Retinal pigment epithelial cell (primary cell): Measurements from ENCODE around the gene MCTP1.
"Not testable (repeated sequence)": the region's sequence is repeated elsewhere in the genome, so short reads cannot be mapped to it uniquely, and the experiment has no call there.

Experiments used
- DNase-seq: peaks from one replicate; pipeline ENCODE4 v3.0.0-alpha.2; 2010; ENCODE audit warnings: low read depth
- H3K4me3 ChIP-seq: 2 replicates; pipeline ENCODE4 v1.5.1; 2011; ENCODE audit warnings: mild to moderate bottlenecking, low read length, control low read depth, moderate library complexity
- CTCF ChIP-seq: conservative IDR thresholded peaks from 2 replicates; pipeline ENCODE4 v1.5.1; 2011; ENCODE audit warnings: low read depth, low read length, control low read depth, inconsistent platforms

Gene MCTP1

DNA sequence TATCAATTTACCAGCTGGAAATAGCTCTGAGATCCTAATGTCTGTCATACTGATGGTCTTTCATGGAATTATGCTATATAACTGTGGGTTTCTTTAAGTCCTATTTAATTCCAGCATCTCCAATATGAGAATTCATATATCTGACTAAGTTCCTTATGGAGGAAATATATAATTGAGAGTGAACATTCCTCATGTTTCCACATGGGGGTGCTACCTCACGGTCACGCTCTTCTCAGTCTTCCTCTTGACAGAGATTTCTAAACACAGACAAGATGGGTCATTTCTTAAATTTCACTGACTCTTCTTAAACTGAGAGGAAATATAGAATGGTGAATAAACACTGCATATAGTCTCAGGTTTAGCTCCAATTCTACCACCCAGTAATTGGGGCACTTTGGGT lies 454.4 kb downstream of the MCTP1 start:
- no peak overlapping the region for H3K4me3 ChIP-seq
- no peak for DNase-seq
- peak; percentile 58 for TF ChIP-seq CTCF

DNA sequence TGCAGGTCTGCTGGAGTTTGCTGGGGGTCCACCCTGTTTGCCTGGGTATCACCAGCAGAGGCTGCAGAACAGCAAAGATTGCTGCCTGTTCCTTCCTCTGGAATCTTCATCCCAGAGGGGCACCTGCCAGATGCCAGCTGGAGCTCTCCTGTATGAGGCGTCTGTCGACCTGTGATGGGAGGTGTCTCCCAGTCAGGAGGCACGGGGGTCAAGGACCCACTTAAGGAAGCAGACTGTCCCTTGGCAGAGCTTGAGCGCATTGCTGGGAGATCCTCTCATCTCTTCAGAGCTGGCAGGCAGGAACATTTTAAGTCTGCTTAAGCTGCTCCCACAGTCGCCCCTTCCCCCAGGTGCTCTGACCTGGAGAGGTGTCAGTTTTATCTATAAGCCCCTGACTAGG lies 456.7 kb downstream of the MCTP1 start:
- DNase-seq = not testable (repeated sequence)

DNA sequence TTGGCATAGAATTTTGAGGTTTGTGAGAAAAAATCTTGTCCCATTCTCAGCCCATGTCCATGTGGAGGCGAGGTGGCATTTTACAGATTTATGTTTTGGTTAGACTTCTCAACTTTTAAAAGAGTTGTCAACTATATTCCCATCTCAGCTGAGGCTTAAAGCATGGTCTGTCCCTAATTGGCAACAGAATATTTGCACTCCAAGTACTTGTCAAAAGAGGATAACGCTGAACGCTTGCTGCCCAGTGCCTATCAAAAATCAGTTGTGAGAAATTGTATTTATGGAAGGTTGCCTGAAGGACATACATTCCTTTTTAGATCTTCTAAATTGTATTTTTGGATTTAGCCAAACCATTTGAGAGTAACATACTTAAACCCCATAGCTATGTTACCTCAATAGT lies 464.4 kb downstream of the MCTP1 start:
- DNase-seq = no peak
- no peak overlapping the region for H3K4me3 ChIP-seq
- no peak for TF ChIP-seq CTCF

More for the DNA sequence above, 456.7 kb downstream of the MCTP1 start:
- H3K4me3 ChIP-seq = not testable (repeated sequence)

- no peak overlapping the region for H3K4me3 ChIP-seq
- no peak for TF ChIP-seq CTCF
- DNase-seq = no peak
Measured at GRCh38 chr5:94818904-94819303, 466.0 kb downstream of the MCTP1 start.

- no peak for TF ChIP-seq CTCF
- H3K4me3 ChIP-seq = no peak overlapping the region
- DNase-seq = no peak
Measured at GRCh38 chr5:94815313-94816039, 469.4 kb downstream of the MCTP1 start.

DNA sequence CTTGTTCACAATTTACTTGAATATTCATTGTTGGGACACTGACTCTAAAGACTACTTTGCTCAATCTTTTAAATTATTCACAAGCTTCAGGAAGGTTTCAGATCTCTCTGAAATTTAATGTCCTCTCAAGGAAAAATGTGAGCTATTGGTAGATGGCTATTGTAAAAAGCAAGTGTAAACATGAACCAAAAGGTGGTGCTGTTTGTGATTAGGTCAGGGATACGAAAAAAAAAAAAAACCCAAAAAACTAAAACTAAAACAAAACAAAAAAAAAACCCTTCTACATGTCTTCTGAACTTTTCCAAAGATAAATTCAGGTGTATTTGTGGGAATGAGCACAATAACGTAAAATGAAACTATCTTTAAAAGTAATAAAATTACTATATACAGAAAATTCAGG lies 472.7 kb downstream of the MCTP1 start:
- peak; percentile 11 for TF ChIP-seq CTCF
- no peak for DNase-seq
- no peak overlapping the region for H3K4me3 ChIP-seq

DNA sequence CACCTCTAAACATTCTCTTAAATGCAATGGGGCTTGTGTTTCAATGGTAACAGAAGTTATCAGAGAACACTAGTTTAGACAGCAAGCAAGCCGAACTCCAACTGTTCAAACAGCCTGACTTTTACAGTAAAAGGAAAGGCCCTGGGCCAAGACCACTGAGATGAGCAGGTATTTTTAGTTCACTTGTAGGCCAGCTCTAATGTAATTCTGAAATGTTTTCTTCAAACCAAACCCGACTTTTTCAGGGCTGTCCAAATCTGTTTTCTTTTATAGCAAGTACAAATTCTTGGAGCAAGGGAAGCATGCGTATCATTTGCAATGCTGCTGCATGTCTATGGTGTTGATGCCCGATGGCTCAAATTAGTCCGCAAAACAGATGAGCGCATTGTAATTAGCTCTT lies 473.6 kb downstream of the MCTP1 start:
- H3K4me3 ChIP-seq = no peak overlapping the region
- DNase-seq = no peak
- no peak for TF ChIP-seq CTCF
